ENCODE results near the gene RPS21. TPM values are rescaled to one million over a fixed set of nuclear protein-coding genes. Genes with fewer than 3 reads are reported as not detected.

Gene RPS21
- total RNA-seq, 1 donor from 2014 or later: 5,743 TPM

GRCh38 chr20:62413025-62413570, 26.2 kb downstream of the RPS21 start:
- TF ChIP-seq CTCF (IDR thresholded peaks at IDR 0.05; ENCODE audit: insufficient read depth, low read length, poor library complexity, severe bottlenecking): no peak
- no peak for DNase-seq (ENCODE audit: low read depth)
- Histone ChIP-seq H3K36me3 (ENCODE audit: control insufficient read depth, insufficient read depth, low read length) (no peaks in the 10 kb centered on the region), H3K4me3 (ENCODE audit: low read depth, low read length) (no peak overlapping the region), H3K27me3 (ENCODE audit: control insufficient read depth, insufficient read depth, low read length) (peaks cover 29% of the 10 kb centered on the region)

GRCh38 chr20:62413896-62414481, 27.1 kb downstream of the RPS21 start:
- Histone ChIP-seq H3K36me3 (ENCODE audit: control insufficient read depth, insufficient read depth, low read length) (no peaks in the 10 kb centered on the region), H3K4me3 (ENCODE audit: low read depth, low read length) (no peak overlapping the region), H3K27me3 (ENCODE audit: control insufficient read depth, insufficient read depth, low read length) (peaks cover 27% of the 10 kb centered on the region)
- DNase-seq (ENCODE audit: low read depth): no peak
- peak; percentile 30 for TF ChIP-seq CTCF (IDR thresholded peaks at IDR 0.05; ENCODE audit: insufficient read depth, low read length, poor library complexity, severe bottlenecking)

GRCh38 chr20:62415354-62416111, 28.6 kb downstream of the RPS21 start:
- TF ChIP-seq CTCF (IDR thresholded peaks at IDR 0.05; ENCODE audit: insufficient read depth, low read length, poor library complexity, severe bottlenecking): no peak
- no peaks in the 10 kb centered on the region for H3K36me3 ChIP-seq (ENCODE audit: control insufficient read depth, insufficient read depth, low read length)
- DNase-seq (ENCODE audit: low read depth): no peak
- H3K4me3 ChIP-seq (ENCODE audit: low read depth, low read length): no peak overlapping the region
- peaks cover 27% of the 10 kb centered on the region for H3K27me3 ChIP-seq (ENCODE audit: control insufficient read depth, insufficient read depth, low read length)

- peaks cover 16% of the 10 kb centered on the region for H3K27me3 ChIP-seq (ENCODE audit: control insufficient read depth, insufficient read depth, low read length)
- no peak overlapping the region for H3K4me3 ChIP-seq (ENCODE audit: low read depth, low read length)
- no peak for DNase-seq (ENCODE audit: low read depth)
- no peak for TF ChIP-seq CTCF (IDR thresholded peaks at IDR 0.05; ENCODE audit: insufficient read depth, low read length, poor library complexity, severe bottlenecking)
- H3K36me3 ChIP-seq (ENCODE audit: control insufficient read depth, insufficient read depth, low read length): no peaks in the 10 kb centered on the region
Measured at GRCh38 chr20:62416651-62417637, 30.0 kb downstream of the RPS21 start.

GRCh38 chr20:62417981-62418708, 31.2 kb downstream of the RPS21 start:
- no peak for DNase-seq (ENCODE audit: low read depth)
- Histone ChIP-seq H3K4me3 (ENCODE audit: low read depth, low read length) (no peak overlapping the region), H3K27me3 (ENCODE audit: control insufficient read depth, insufficient read depth, low read length) (peaks cover 20% of the 10 kb centered on the region), H3K36me3 (ENCODE audit: control insufficient read depth, insufficient read depth, low read length) (no peaks in the 10 kb centered on the region)
- TF ChIP-seq CTCF (IDR thresholded peaks at IDR 0.05; ENCODE audit: insufficient read depth, low read length, poor library complexity, severe bottlenecking): no peak

All from kidney epithelial cell (primary cell).